HG03135 (cell line): Measurements from ENCODE around the gene WHAMM.
"Not testable (repeated sequence)": the region's sequence is repeated elsewhere in the genome, so short reads cannot be mapped to it uniquely, and the experiment has no call there.

Experiments used
- ATAC-seq: cut with Tn5 transposase; IDR thresholded peaks from one replicate; pipeline ENCODE4 v1.9.1; 2021; ENCODE audit warnings: mild to moderate bottlenecking, moderate library complexity; ENCODE audit not compliant: unreplicated experiment

WHAMM gene

DNA sequence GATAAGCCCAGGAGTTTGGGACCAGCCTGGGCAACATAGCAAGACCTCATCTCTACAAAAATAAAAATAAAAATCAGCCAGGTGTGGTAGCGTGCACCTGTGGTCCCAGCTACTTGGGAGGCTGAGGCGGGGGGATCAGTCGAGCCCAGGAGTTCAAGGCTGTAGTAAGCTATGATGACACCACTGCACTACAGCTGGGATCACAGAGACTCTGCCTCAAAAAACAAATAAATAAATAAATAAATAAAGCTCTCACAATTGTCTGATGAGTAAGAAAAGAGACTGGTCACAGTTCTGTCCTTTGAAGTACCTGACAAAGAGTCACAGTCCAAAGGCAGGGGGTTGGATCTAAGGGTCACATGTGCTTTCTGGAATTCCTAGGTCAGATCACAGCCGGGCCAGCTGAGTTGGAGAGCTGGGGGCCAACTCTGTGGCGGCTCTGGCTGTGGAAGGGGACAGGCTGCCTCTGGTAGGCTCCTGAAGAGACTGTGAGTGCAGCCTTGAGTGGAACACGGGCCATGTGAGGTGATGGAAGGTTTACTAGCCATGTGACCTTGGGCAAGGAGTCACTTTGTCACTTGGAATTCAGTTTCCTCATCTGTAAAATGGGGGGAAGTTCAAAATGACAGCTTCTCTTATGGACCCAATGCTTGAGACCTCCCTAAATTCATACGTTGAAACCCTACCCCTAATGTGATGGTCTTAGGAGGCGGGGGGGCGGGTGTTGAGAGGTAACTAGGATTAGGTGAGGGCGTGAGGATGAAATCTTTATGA, 47.2 kb downstream of the WHAMM start:
- no peak for ATAC-seq

DNA sequence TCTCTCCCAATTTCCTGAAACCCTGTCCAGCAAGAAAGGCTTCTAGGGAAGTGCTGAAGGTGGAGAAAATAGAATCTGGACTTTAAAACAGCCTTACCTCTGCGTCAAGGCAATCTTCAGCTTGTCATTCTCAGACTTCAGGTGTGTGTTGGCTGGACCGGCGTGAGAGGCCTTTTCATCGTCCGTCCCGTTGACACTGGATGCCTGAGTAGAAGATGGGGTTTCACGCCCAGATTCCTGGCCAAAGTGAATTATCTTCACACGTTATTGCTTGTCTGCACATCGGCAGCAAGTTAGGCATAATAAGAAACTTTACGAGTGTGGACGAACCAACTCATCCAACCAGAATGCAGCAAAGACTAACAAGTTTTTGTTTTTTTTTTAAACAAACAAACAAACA, 49.5 kb downstream of the WHAMM start:
- no peak for ATAC-seq

DNA sequence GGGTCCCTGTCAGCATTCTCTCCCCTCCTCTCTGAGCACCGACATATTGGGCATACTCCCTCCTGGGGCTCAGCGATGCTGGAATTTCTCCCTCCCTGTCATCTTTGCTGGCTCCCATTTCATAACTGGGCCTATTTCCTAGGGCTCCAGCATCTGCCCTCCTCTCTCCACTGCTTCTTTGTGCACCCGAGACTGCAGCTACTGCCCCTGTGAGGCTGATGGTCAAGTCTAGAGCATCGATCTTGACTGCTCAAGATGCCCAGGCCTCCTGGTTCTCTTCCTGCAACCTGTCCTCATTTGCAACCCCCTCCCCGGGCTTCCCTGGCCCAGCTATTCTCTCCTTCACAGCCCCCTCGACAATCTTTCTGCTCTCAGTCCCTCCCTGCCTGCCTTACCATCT, 53.5 kb downstream of the WHAMM start:
- no peak for ATAC-seq

DNA sequence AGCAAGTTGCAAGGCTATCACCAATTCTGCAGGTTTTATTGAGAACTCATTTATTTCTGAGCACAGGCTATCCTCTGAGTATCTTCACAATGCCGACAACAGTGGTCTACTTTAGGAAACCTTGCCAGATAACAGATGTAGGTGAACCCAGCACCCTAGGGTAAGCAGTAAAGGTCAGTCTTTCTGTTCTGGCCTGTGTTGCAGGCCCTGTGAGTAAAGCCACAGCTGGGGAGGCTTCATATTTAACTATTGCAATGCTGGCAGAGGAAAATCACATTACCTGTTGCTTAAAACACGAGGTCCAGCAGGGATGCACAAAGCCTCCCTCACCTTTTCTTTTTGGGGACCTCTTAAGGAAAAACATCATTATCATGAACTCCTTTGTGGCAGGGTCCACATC, 55.5 kb downstream of the WHAMM start:
- ATAC-seq: no peak

DNA sequence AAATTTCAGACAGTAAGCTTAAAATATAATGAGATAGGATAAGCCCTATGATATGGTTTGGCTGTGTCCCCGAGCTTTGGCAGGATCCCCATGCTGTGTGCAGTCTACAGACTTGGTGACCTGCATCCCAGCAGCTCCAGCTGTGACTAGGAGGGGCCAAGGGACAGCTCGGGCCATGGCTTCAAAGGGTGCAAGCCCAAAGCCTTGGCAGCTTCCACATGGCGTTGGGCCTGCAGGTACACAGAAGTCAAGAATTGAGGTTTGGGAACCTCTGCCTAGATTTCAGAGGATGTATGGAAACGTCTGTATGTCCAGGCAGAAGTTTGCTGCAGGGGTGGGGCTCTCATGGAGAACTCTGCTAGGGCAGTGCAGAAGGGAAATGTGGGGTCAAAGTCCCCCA, 56.2 kb downstream of the WHAMM start:
- not testable (repeated sequence) for ATAC-seq

DNA sequence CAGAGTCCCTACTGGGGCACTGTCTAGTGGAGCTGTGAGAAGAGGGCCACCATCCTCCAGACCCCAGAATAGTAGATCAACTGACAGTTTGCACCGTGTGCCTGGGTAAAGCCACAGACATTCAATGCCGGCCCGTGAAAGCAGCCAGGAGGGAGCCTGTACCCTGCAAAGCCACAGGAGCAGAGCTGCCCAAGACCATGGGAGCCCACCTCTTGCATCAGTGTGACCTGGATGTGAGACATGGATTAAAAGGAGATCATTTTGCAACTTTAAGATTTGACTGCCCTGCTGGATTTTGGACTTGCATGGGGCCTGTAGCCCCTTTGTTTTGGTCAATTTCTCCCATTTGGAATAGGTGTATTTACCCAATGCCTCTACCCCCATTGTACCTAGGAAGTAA, 56.6 kb downstream of the WHAMM start:
- ATAC-seq: not testable (repeated sequence)

DNA sequence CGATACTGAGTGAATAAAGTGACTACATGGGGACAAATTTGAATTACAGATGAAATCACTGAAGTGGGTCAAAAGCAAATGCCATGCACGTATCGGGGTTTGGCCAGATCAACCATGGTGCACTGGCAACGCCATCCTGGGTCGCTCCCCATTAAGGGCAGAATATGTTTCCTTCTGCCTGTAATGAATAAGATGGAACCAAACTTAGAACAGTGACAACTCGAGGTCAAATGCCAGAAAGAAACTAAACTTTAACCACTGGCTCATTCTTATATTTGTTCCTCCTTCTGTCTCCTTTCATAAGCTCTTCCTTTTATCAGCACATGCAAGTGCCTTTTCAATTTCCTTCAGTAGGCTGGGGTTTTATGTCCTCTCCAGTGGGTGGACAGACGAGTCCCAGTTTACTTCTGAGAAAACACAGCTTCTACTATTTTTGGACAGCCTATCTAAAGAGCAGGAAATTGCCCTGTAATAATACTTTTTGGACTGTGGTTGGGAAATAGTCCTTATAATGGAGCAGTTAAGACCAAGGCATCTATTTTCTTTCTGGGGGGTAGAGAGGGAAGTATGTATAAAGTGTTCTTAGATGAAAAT, 61.4 kb downstream of the WHAMM start:
- ATAC-seq: no peak

DNA sequence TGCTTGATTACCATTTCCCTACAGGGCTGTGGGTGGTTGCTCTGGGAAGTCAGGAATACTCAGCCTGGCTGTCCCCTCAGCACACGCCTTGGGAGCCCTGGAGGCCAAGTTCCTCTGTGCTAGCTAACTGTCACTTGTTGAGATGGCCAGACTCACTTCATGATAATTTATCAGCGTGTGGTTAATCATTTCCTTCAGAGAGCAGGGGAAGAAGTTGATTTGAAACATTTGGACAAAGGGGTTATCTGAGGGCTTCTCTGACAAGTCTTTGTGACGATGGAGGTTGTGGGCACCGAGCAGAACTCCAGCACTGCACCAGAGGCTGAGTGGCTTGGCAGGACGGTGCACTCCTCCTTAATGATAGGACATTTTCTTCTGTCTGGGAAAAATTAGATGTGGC, 61.9 kb downstream of the WHAMM start:
- ATAC-seq: no peak

DNA sequence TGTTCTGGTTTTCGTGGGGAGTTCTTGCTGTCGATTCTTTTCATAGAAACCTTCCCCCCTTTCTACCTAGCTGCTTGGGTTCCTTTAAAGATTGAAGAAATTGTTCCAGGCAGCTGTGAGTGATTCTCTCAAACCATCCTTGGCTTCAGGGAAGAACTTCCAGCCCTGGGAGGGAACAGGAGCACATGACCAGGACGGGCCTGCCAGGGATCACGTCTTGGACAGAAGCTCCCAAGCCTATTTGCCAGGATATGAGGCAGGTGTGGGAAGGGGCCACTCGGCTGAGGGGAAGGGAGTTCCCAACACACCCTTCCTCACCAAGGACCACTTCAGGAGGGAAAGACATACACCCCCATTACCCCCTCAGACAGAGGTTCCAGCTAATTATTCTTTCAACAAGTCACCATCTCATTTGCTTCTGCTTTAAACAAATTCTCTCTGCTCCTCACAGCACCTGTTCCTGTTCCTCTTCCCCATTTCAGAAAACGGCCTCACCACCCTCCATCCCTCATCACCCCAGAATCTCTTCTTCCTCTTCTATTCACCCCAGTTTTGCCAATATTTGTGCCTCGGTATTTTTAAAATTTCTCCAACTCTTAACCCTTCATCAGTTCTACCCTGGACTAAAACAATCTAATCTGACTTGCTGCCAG, 62.5 kb downstream of the WHAMM start:
- ATAC-seq: no peak

DNA sequence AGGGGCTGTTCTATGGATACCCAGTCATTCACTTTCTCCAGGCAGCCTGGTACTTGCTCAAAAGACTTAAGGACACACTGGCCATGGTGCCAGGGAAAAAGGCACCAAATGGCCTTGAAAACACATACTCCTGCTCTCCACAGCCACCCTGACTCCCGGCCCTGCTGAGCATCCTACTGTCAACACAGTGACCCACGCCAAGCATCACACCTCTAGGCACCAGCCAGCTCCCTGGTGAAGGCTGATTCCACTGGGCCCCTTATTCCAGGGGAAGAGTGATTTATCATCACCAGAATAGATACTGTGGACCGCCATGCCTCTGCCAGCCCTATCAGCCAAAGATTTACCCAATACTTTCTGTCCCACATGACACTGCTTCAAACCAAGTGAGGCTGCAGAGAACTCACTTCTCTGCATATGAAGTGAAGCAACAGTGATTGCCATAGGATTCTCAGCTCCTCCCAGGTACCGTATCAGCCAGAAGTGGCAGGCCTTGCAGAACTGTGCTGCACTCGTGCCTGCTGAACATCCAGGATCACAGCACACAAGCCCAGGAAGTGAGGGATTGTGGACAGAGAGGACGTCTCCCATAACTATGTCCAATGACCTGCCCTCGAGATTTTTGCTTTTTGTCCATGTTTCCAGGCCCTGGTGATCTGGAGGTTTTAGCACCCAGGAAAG, 63.7 kb downstream of the WHAMM start:
- ATAC-seq: no peak

DNA sequence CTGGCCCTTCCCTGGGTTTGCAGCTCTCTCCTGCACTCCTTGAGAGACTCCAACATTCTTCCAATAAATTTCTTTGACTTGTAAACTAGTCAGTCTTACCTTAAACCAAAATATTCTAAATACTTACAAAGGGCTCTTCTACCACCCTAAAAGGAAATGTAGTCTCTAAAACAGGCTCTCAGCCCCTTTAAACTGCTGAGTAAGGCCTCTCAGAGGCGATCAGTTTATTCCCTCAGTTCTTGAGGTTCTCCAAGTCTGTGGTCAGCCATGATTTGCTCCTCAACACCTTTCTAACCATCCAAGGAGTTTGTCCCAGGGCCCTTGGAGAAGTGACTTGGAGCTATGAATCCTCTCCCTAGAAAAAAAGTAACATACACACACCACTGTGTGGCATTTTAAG, 64.8 kb downstream of the WHAMM start:
- no peak for ATAC-seq

DNA sequence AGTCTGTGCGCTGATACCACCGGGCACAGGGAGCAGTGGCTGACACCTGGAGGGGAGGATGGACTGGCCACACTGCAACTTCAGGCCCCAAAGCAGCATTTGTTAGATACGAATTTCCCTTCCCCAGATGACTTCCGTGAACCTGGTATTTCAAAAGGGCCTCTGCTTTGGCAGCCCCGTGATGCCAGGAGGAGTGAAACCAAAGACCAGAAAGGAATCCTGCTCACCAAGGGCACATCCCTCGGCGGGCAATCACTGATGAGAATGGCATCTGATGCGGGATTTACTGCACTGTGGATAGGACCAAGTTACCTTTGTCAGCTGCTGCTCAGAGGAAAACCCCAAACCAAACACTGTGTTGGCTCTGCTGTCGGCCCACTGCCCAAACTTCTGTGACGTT, 65.5 kb downstream of the WHAMM start:
- ATAC-seq: no peak

DNA sequence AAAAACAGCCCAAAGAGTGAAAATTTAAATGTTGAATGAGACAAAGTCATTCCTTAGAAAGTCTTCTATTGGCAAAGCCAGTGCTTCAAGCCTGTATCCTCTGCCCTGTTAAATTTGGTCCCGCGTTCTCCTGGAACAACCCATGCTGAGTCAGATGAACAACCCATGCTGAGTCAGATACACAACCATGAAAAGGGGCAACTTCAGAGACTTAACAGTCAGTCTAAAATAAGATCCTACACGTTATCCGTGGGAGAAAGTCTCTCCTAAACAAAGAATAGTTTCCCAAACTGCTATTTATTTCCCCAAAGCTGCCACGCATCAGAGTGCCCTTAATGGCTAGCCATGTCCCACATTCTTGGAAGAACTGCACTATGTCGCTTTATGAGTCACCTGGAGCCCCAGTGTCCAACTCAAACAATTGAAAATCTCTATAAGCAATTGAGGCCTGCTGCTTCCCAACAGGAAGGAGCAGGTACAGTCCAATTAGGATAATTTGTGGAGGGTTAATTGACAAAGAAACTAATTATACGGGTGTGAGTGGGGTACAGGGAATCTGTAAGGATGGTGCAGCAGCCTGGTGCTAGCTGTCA, 66.1 kb downstream of the WHAMM start:
- no peak for ATAC-seq

DNA sequence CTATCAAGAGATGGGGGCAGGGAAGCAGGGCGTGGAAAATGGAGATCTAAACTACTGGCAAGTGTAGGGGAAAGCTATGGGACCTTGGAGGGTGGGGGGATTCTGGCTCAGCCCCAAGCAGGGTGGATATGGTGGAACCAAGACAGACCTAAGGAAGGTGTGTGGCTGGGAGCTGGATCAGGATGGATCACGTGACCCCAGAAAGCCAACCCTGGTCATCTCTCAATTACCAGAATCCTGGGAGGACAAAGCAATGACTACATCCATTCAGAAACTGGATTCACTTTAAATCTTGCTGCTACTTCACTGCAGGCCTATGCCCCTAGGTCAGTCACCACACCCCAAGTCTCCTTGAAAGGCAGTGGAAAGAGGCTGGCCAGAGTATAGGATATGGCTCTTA, 68.4 kb downstream of the WHAMM start:
- no peak for ATAC-seq

DNA sequence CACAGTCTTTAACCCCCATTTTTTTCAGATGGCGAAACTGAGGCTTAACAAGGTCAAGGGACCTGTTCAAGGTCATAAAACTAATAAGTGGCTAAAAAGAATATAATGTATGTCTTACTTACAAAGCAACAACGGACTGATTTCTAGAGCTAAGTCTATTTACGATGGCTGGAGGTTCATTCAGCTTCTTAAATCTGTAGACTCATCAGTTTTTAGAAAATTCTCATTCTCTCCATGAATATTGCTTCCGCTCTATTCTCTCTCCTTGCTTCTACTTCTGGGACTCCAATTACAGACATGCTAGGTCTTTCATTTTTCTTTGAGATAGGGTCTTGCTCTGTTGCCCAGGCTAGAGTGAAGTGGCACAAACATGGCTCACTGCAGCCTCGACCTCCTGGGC, 68.9 kb downstream of the WHAMM start:
- no peak for ATAC-seq

DNA sequence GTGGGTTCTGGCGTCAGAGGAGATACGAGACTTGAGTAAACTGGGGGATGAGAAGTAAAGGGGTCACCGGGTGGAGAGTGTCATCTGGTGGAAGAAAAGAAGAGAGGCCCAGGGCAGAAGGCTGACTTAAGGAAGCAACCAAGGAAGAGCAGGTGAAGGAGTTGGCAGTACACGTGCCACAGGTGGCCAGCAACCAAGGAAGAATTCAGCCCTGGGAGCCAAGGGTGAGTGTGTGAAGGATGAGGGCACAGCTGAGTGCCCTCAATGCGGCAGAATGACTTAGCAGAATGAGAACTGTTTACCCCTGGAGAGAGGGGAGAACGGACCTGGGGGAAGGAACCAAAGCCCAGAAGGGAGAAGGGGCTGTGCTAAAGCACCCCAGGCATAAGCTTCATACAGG, 71.3 kb downstream of the WHAMM start:
- ATAC-seq: no peak

DNA sequence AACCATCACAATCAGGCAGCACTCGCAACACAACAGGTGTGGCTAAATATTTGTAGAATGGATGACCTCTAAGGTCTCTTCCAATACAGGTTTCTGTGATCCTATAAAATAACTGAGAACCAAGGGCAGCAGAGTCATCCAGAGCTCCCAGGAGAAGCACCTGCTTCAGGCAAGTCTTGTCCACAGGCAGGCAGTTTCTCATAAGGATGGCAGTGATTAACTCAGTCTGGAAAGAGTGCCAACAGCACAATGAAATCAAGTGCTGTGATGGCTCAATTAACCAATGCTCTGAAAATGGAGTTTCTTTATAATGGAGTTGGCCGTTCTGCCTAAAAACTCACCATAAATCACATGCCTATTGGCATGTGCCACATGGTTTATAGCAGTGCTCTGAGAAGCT, 72.3 kb downstream of the WHAMM start:
- no peak for ATAC-seq

DNA sequence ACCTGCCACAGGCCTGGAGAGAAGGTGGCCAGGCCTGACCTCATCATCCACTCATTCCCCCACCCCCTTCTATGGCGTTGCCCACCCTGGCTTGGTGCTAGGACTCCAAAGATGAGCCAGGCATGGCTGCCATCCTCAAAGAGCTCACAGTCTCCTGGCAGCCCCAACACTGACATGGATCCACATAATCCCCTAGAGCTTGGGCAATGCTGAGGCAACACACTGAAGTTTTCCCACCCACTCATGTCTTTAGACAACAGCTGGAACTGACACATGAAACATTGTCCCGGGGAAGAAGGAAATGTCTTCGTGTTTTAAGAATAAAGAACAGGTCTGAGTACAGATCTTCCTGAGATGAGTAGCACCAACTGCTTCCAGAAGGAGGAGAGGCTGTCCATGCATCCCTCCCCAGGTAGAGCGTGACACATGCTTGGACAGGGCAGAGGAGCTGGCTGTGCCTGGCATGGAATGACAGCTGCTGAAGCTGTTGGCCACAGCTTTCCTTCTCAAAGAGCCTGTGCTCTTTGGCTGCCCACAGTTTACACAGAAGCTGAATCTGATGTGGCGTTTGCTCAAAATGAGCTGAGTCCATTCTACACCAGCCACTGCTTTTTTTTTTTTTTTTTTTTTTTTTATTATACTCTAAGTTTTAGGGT, 73.0 kb downstream of the WHAMM start:
- no peak for ATAC-seq
